GM12801 (cell line): ENCODE data around the gene TBC1D9.

Source experiments
- CTCF ChIP-seq: IDR thresholded peaks from one replicate; pipeline ENCODE4 v1.5.1; 2011; ENCODE audit warnings: control low read depth; ENCODE audit not compliant: insufficient read length; ENCODE audit errors: extremely low read depth

Gene TBC1D9

DNA sequence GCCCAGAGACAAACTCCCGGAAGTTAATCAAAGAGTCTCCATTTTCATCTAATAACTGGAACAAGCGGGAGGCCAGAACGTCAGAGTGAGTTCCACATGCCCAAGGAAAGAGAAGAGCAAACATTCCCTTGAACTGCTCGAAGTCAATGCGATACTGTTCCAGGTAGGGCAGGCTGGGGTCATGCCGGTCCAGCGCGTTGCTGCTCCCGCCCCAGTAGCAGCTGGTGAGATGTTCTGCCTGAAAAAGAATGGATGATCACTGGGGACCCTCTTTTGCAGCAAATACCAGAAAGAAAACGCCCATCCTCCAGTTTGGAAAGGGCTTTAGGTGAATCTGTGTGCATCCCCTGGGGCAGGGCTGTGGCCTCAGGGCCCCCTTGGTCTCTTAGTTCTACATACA, 122.2 kb downstream of the TBC1D9 start:
- TF ChIP-seq CTCF: no peak

DNA sequence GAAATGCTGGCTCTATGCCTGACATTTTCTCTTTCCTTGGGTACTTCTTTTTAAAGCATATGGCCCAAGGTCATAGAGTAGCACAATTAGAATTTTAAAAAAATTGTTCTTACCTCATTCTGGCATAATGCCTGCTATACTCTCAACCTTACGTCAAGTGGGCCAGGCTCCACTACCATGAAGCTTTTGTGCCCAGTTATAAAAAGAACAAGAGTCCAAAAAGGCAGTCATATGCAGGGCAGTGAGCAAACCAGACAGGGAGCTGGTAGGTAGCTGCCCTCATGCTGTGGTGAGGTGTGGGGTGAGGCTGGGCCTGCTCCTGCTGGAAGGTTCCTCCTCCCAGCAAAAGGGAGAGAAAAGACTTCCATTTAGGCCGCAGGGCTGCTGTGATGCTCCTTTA, 123.1 kb downstream of the TBC1D9 start:
- no peak for TF ChIP-seq CTCF

DNA sequence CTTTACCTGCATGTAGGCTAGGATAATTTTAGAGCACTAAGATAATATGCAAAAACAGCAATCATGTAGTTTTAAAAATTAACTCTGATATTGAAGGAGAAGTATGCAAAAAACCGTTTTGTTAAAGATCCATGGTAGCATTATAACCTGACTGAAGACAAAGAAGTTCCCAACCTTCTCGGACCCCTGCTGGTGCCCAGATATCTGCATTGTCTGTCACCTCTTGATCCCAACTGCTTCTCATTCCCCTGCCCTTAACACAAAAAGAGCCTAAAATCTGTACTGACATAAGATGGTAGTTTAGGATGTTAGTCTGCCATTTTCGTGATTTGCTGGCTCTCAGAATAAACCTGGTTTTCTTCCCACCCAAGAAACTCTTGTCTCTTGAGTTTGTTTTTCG, 125.9 kb downstream of the TBC1D9 start:
- no peak for TF ChIP-seq CTCF

- no peak for TF ChIP-seq CTCF
Measured at GRCh38 chr4:140628016-140628415, 128.2 kb downstream of the TBC1D9 start.

GRCh38 chr4:140626661-140627376, 129.4 kb downstream of the TBC1D9 start:
- no peak for TF ChIP-seq CTCF

DNA sequence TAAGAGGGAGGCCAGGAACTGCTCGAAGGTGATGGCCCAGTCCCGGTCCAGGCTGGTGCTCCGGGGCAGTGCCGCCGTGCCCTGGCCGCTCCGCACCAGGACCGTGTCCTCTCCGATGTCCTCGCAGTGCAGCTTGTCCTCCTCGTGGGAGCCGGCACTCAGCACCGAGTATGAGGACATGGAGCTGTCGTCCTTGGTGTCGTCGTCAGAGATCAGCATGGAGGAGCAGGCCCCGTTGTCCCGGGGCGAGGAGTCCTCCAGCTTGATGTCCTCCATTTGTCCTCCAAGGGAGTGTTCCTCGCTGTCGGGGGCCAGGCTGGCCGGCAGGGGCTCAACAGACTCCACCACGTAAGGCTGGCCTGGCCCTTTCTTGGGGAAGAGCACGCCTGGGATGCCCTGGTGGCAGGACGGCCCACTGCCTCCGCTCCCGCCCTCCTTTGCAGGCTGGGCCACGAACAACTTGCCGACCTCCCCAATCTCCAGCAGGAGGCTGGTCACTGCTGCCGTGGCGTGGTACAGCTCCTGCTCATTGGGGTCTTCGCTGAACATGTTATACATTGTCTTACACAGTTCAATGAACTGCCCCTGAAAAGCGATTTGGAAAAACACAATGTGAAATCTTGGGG, 133.7 kb downstream of the TBC1D9 start:
- TF ChIP-seq CTCF: no peak

DNA sequence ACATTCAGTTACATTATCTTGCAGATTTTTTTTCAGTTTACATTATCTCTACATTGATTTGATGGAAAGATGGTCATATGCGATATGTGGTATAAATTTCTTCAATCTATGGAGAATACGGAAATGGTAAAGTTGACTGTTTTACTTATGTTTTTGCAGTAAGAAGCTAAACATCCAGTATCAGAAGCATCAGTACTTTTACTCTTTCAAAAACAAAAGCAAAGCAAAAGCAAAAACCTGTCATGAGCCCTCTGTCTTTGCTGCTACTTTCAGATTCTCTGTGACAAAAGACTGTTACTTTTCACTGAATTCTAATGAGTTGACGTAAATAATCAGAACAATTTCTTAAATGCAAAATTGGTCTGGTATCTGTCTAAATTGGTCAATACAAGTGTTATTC, 135.0 kb downstream of the TBC1D9 start:
- no peak for TF ChIP-seq CTCF
